SU-DHL-6 (cell line): ENCODE data around the gene CDC42EP4.

Source experiments
- CTCF ChIP-seq: fragments of 200-600 bp; sonication (generic); IDR thresholded peaks from one replicate; pipeline ENCODE4 v1.5.1; 2017; ENCODE audit warnings: antibody characterized with exemption, mild to moderate bottlenecking, low read length, moderate library complexity; ENCODE audit not compliant: insufficient read depth, poor library complexity, severe bottlenecking
- EZH2phosphoT487 ChIP-seq: fragments of 200-600 bp; sonication (generic), shearing (Covaris generic); conservative IDR thresholded peaks from 2 replicates; pipeline ENCODE4 v1.6.1; 2018; ENCODE audit warnings: mild to moderate bottlenecking, antibody characterized with exemption, low read length, moderate library complexity, mixed read lengths

GRCh38 chr17:73268582-73269328 lies 43.0 kb downstream of the CDC42EP4 start:
- no peak for TF ChIP-seq CTCF
- TF ChIP-seq EZH2phosphoT487: no peak
